ENCODE results near the gene SCNN1G.

DNA sequence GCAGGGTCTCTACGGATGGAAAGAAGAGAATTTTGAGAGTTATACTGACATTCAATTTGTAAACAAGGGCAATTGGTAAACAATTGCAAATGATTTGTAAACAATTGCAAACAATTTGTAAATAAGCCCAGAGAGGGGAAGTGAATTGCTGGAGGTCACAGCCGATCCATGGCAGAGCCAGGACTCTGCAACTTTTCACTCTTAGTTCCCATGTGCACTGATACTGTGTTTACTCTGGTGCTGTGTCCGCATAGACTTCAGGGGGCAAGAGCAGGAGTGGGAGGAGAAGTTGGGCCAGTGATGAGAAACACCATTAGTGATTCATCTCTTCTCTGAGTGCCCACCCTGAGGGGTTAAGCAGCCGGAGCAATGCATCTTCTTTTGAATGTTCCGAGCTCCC lies 14.0 kb downstream of the SCNN1G start:
- TF ChIP-seq OSR1 (CRISPR knock-in tag; IDR thresholded peaks at IDR 0.05) (no peak), ARNTL (CRISPR knock-in tag; IDR thresholded peaks at IDR 0.05; ENCODE audit: borderline replicate concordance, low read depth) (no peak), ZC3H10 (CRISPR knock-in tag; IDR thresholded peaks at IDR 0.05) (no peak), RARB (CRISPR knock-in tag; IDR thresholded peaks at IDR 0.05) (no peak), GLIS3 (CRISPR knock-in tag; IDR thresholded peaks at IDR 0.05) (no peak)
- TF ChIP-seq, protein P1, sequence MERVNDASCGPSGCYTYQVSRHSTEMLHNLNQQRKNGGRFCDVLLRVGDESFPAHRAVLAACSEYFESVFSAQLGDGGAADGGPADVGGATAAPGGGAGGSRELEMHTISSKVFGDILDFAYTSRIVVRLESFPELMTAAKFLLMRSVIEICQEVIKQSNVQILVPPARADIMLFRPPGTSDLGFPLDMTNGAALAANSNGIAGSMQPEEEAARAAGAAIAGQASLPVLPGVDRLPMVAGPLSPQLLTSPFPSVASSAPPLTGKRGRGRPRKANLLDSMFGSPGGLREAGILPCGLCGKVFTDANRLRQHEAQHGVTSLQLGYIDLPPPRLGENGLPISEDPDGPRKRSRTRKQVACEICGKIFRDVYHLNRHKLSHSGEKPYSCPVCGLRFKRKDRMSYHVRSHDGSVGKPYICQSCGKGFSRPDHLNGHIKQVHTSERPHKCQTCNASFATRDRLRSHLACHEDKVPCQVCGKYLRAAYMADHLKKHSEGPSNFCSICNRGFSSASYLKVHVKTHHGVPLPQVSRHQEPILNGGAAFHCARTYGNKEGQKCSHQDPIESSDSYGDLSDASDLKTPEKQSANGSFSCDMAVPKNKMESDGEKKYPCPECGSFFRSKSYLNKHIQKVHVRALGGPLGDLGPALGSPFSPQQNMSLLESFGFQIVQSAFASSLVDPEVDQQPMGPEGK (CRISPR knock-in tag; IDR thresholded peaks at IDR 0.05; ENCODE audit: borderline replicate concordance) = no peak
- TF ChIP-seq, protein P2, sequence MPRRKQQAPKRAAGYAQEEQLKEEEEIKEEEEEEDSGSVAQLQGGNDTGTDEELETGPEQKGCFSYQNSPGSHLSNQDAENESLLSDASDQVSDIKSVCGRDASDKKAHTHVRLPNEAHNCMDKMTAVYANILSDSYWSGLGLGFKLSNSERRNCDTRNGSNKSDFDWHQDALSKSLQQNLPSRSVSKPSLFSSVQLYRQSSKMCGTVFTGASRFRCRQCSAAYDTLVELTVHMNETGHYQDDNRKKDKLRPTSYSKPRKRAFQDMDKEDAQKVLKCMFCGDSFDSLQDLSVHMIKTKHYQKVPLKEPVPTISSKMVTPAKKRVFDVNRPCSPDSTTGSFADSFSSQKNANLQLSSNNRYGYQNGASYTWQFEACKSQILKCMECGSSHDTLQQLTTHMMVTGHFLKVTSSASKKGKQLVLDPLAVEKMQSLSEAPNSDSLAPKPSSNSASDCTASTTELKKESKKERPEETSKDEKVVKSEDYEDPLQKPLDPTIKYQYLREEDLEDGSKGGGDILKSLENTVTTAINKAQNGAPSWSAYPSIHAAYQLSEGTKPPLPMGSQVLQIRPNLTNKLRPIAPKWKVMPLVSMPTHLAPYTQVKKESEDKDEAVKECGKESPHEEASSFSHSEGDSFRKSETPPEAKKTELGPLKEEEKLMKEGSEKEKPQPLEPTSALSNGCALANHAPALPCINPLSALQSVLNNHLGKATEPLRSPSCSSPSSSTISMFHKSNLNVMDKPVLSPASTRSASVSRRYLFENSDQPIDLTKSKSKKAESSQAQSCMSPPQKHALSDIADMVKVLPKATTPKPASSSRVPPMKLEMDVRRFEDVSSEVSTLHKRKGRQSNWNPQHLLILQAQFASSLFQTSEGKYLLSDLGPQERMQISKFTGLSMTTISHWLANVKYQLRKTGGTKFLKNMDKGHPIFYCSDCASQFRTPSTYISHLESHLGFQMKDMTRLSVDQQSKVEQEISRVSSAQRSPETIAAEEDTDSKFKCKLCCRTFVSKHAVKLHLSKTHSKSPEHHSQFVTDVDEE (CRISPR knock-in tag; IDR thresholded peaks at IDR 0.05) = no peak
